SKM-1 (cell line): ENCODE measurements around the gene PRSS33.

Experiments used
- DNase-seq: peaks from one replicate; lab custom pipeline; 2025; ENCODE audit not compliant: unreplicated experiment; lab: John Stamatoyannopoulos, UW

The PRSS33 gene

GRCh38 chr16:2799859-2800226 lies 12.5 kb upstream of the PRSS33 start:
- DNase-seq, result no peak

- no peak for DNase-seq
Measured at GRCh38 chr16:2799205-2799858, 12.0 kb upstream of the PRSS33 start.

- no peak for DNase-seq
Measured at GRCh38 chr16:2798723-2799204, 11.4 kb upstream of the PRSS33 start.

GRCh38 chr16:2795395-2796143 lies 8.2 kb upstream of the PRSS33 start:
- DNase-seq, result peak; percentile 48

GRCh38 chr16:2792940-2793339 lies 5.6 kb upstream of the PRSS33 start:
- no peak for DNase-seq

- DNase-seq, result no peak
Measured at GRCh38 chr16:2791174-2791573, 3.8 kb upstream of the PRSS33 start.

GRCh38 chr16:2790631-2791030 lies 3.3 kb upstream of the PRSS33 start:
- DNase-seq, result no peak

- no peak for DNase-seq
Measured at GRCh38 chr16:2787961-2788360, 601 bp upstream of the PRSS33 start.

- no peak for DNase-seq
Measured at GRCh38 chr16:2786826-2787151, 571 bp downstream of the PRSS33 start.

- no peak for DNase-seq
Measured at GRCh38 chr16:2786061-2786825, 1.1 kb downstream of the PRSS33 start.

- no peak for DNase-seq
Measured at GRCh38 chr16:2785101-2785991, 2.0 kb downstream of the PRSS33 start.

GRCh38 chr16:2784358-2785100 lies 2.8 kb downstream of the PRSS33 start:
- no peak for DNase-seq

- no peak for DNase-seq
Measured at GRCh38 chr16:2783581-2784357, 3.6 kb downstream of the PRSS33 start.

- no peak for DNase-seq
Measured at GRCh38 chr16:2782583-2783351, 4.6 kb downstream of the PRSS33 start.

GRCh38 chr16:2779978-2780898 lies 7.1 kb downstream of the PRSS33 start:
- no peak for DNase-seq

- DNase-seq, result no peak
Measured at GRCh38 chr16:2779151-2779920, 8.0 kb downstream of the PRSS33 start.

GRCh38 chr16:2778630-2778958 lies 8.8 kb downstream of the PRSS33 start:
- no peak for DNase-seq
